Measurements from ENCODE around the gene KMT5C.

KMT5C gene

GRCh38 chr19:55389386-55390317 lies 50.0 kb downstream of the KMT5C start:
- peak in 1 of 2 experiments; percentile 48 for DNase-seq

GRCh38 chr19:55390461-55390880 lies 50.8 kb downstream of the KMT5C start:
- peak in 1 of 2 experiments; percentile 57 for DNase-seq

DNA sequence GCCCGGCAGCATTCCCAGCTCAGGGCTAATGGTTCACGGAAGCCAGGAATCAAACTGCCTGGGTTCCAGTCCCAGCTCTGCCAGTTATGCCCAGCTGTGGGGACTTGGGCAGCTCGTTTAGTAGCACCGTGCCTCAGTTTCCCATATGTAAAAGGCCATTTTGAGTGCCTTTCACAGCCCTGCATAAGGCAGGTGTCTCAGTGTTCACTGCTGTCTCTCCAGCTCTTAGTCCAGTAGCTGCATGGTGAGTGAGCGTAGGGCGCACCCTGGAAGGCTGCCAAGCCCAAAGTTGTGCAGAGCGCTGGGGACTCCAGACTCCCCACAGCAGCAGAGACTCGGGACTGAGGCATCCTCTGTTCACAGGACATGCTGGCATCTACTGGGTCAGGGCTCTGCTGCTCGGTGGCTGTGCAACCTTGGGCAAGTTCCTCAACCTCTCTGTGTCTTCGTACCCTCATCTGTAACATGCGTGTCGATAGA lies 51.6 kb downstream of the KMT5C start:
- peak in 1 of 2 experiments; percentile 56 for DNase-seq

DNA sequence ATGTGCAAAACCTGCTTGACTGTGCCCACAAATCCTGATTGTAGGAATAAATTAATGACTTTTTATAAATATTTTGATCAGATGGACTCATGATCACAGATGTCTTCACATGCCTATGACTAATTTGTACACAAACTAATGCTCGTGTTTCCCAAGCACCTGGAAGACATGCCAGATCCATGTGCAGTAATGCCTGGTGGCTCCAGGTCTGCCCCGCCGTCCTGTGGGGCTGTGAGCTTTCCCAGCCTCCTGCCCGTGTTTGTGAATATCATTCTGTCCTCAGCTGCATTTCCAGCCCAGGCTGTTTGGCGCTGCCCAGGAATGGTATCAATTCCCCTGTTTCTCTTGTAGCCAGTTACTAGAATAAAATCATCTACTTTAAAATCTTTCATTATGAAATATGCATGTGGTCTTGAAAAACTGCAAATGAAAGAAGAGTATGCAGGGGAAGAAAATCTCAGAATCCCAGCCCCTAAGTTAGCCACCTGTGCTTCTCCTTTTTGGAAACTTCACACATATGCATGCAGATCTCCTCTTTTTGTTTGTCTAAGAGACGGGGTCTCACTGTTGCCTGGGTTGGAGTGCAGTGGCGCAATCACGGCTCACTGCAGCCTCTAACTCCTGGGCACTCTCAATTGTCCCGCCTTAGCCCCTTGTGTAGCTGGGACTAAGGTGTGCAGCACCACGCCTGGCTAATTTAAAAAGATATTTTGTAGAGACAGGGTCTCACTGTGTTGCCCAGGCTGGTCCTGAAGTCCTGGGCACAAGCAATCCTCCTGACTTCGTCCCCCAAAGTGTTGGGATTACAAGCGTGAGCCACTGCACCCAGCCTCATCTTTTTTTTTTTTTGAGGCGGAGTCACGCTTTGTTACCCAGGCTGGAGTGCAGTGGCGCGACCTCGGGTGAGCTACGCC lies 52.3 kb downstream of the KMT5C start:
- DNase-seq: no peak

DNA sequence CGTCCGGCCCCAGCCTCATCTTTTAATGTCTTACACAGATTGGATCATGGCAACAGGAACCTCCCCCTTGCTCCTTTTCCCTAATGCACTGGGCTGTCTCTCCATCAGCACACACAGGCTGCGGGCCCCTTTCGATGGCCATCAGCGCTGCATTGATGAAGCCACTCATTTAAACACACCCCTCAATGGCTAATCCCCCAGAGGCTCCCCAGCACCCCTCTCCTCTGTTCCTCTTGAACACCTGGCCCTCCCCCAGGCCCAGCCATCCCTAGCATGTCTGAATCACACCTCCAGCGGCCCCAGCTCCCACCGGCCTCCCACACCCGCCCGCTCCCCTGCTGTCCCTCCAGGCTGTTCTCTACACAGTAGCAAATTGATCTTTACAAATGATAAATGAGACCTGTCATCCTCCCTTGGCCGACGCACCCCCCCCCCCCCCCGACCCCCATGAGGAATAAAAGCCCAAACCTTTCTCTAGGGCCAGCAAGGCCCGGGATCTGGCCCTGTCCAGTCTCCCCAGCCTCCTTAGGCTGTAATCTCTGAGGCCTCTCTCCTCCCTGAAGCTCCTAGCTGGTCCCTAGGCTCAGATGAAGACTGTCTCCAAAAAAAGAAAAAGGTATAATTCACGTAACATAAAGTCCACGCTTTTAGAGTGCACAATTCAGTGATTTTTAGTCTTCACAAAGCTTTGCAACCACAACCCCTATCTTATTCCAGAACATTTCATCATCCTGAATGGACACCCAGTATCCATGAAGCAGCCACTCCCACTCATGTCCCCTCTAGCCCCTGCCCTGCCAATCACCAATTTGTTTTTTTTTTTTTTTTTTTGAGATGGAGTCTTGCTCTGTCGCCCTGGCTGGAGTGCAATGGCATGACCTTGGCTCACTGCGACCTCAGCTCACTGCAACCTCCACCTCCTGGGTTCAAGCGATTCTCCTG lies 53.4 kb downstream of the KMT5C start:
- DNase-seq: no peak

All from activated T-cell treated with anti-CD3 and anti-CD28 coated beads, Interleukin-2, amount 50 U/mL, for 48 hours (primary cell).